Neural cell (in vitro differentiated cells): ENCODE data around the gene KCTD21. TPM values are rescaled to one million over a fixed set of nuclear protein-coding genes. Genes with fewer than 3 reads are reported as not detected.

Experiments used
- H2AFZ ChIP-seq: fragments of 200-600, 300-800 bp; sonication (generic), shearing (Covaris generic); 2 replicates; pipeline ENCODE4 v1.6.0; 2014; ENCODE audit warnings: low read depth, mild to moderate bottlenecking, antibody characterized with exemption, low read length, moderate library complexity
- H3F3A ChIP-seq: fragments of 200-600 bp; shearing (Covaris generic); 2 replicates; pipeline ENCODE4 v1.6.1; 2016; ENCODE audit warnings: mild to moderate bottlenecking, moderate library complexity, mixed read lengths, antibody characterized with exemption, low read length; ENCODE audit not compliant: insufficient read depth, poor library complexity, severe bottlenecking
- H3K27ac ChIP-seq: fragments of 200-600, 300-800 bp; sonication (generic), shearing (Covaris generic); 2 replicates; pipeline ENCODE4 v1.5.1; 2014; ENCODE audit warnings: mild to moderate bottlenecking, low read length, moderate library complexity
- H3K27me3 ChIP-seq: fragments of 300-800, 200-600 bp; sonication (generic), shearing (Covaris generic); 2 replicates; pipeline ENCODE4 v1.6.0; 2014; ENCODE audit warnings: mild to moderate bottlenecking, low read depth, low read length, moderate library complexity; ENCODE audit not compliant: insufficient read depth
- H3K36me3 ChIP-seq: fragments of 300-800, 200-600 bp; sonication (generic), shearing (Covaris generic); 2 replicates; pipeline ENCODE4 v1.5.1; 2014; ENCODE audit warnings: mild to moderate bottlenecking, antibody characterized with exemption, low read length, moderate library complexity; ENCODE audit not compliant: insufficient read depth
- H3K4me2 ChIP-seq: fragments of 300-800, 200-600 bp; sonication (generic), shearing (Covaris generic); 2 replicates; pipeline ENCODE4 v1.6.0; 2014; ENCODE audit warnings: mild to moderate bottlenecking, low read length
- H3K4me3 ChIP-seq: fragments of 300-800, 200-600 bp; sonication (generic), shearing (Covaris generic); 2 replicates; pipeline ENCODE4 v1.5.1; 2014; ENCODE audit warnings: mild to moderate bottlenecking, low read length, moderate library complexity
- H3K79me2 ChIP-seq: fragments of 200-600 bp; shearing (Covaris generic); replicated peaks from 2 replicates; pipeline ENCODE4 v1.6.0; 2014; ENCODE audit warnings: mild to moderate bottlenecking, low read length, moderate library complexity; ENCODE audit not compliant: insufficient read depth
- H3K9ac ChIP-seq: fragments of 300-800, 200-600 bp; sonication (generic), shearing (Covaris generic); 2 replicates; pipeline ENCODE4 v1.6.1; 2016; ENCODE audit warnings: mild to moderate bottlenecking, low read length, mixed read lengths
- H3K9me2 ChIP-seq: fragments of 200-600 bp; shearing (Covaris generic); 2 replicates; pipeline ENCODE4 v1.6.1; 2016; ENCODE audit warnings: mild to moderate bottlenecking, low read length, mixed read lengths; ENCODE audit not compliant: insufficient read depth
- H3K9me3 ChIP-seq: fragments of 200-600, 300-800 bp; sonication (generic), shearing (Covaris generic); 2 replicates; pipeline ENCODE4 v1.6.1; 2016; ENCODE audit warnings: mild to moderate bottlenecking, mixed run types, low read length, moderate library complexity, mixed read lengths
- H4K20me1 ChIP-seq: fragments of 200-600 bp; shearing (Covaris generic); 2 replicates; pipeline ENCODE4 v1.6.1; 2016; ENCODE audit warnings: mild to moderate bottlenecking, mixed run types; ENCODE audit not compliant: insufficient read depth
- EP300 ChIP-seq: fragments of 450-650 bp; conservative IDR thresholded peaks from 2 replicates; pipeline ENCODE4 v1.6.1; 2014; ENCODE audit warnings: antibody characterized with exemption, mild to moderate bottlenecking, moderate library complexity; ENCODE audit not compliant: poor library complexity, severe bottlenecking
- EZH2 ChIP-seq: fragments of 200-600, 300-800 bp; shearing (Covaris generic), sonication (generic); IDR thresholded peaks from 2 replicates; pipeline ENCODE4 v1.6.1; 2014; ENCODE audit warnings: antibody characterized with exemption, low read length, borderline replicate concordance, mild to moderate bottlenecking; ENCODE audit not compliant: insufficient read depth, poor library complexity, severe bottlenecking
- MXI1 ChIP-seq: fragments of 450-650 bp; conservative IDR thresholded peaks from 2 replicates; pipeline ENCODE4 v1.6.1; 2014; ENCODE audit warnings: antibody characterized with exemption, mild to moderate bottlenecking; ENCODE audit not compliant: poor library complexity, severe bottlenecking
- POLR2AphosphoS5 ChIP-seq: IDR thresholded peaks from 2 replicates; pipeline ENCODE4 v1.6.1; 2012
- RAD21 ChIP-seq: fragments of 450-650 bp; conservative IDR thresholded peaks from 2 replicates; pipeline ENCODE4 v1.6.1; 2014; ENCODE audit warnings: antibody characterized with exemption, mild to moderate bottlenecking, moderate library complexity
- SMC3 ChIP-seq: fragments of 450-650 bp; conservative IDR thresholded peaks from 2 replicates; pipeline ENCODE4 v1.6.1; 2014; ENCODE audit warnings: antibody characterized with exemption, mild to moderate bottlenecking, moderate library complexity; ENCODE audit not compliant: poor library complexity
- TAF1 ChIP-seq: IDR thresholded peaks from 2 replicates; pipeline ENCODE4 v1.6.1; 2012; ENCODE audit warnings: low read depth
- polyA plus RNA-seq: library from polyadenylated mRNA; depleted of rRNA; stranded (reverse); fragments of >200 nt; gene quantifications from 2 replicates; pipeline ENCODE4 v1.2.3, GENCODE V29; 2014
- TF ChIP-seq, protein P1 (sequence below): fragments of 450-650 bp; IDR thresholded peaks from 2 replicates; pipeline ENCODE4 v1.5.1; 2014; ENCODE audit warnings: antibody characterized with exemption, mild to moderate bottlenecking, moderate library complexity; ENCODE audit not compliant: poor library complexity, severe bottlenecking
- TF ChIP-seq, protein P2 (sequence below): IDR thresholded peaks from 2 replicates; pipeline ENCODE4 v1.6.1; 2012; ENCODE audit warnings: borderline replicate concordance

KCTD21 gene
- polyA plus RNA-seq, 1 donor from 2014 or later = 1.4 TPM

GRCh38 chr11:78226684-78227680, 38.6 kb upstream of the KCTD21 start:
- H3K27ac ChIP-seq = no peak overlapping the region
- H3K27me3 ChIP-seq = no peaks in the 10 kb centered on the region
- no peak overlapping the region for H3K4me2 ChIP-seq
- no peaks in the 10 kb centered on the region for H3K9me2 ChIP-seq
- H2AFZ ChIP-seq = no peak overlapping the region
- no peak overlapping the region for H3K4me3 ChIP-seq
- peaks cover 6% of the 10 kb centered on the region for H3K36me3 ChIP-seq
- TF ChIP-seq, protein P1, sequence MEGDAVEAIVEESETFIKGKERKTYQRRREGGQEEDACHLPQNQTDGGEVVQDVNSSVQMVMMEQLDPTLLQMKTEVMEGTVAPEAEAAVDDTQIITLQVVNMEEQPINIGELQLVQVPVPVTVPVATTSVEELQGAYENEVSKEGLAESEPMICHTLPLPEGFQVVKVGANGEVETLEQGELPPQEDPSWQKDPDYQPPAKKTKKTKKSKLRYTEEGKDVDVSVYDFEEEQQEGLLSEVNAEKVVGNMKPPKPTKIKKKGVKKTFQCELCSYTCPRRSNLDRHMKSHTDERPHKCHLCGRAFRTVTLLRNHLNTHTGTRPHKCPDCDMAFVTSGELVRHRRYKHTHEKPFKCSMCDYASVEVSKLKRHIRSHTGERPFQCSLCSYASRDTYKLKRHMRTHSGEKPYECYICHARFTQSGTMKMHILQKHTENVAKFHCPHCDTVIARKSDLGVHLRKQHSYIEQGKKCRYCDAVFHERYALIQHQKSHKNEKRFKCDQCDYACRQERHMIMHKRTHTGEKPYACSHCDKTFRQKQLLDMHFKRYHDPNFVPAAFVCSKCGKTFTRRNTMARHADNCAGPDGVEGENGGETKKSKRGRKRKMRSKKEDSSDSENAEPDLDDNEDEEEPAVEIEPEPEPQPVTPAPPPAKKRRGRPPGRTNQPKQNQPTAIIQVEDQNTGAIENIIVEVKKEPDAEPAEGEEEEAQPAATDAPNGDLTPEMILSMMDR = no peak
- TF ChIP-seq MXI1 = no peak
- H4K20me1 ChIP-seq = no peaks in the 10 kb centered on the region
- H3K9me3 ChIP-seq = no peaks in the 10 kb centered on the region
- no peaks in the 10 kb centered on the region for H3F3A ChIP-seq
- no peaks in the 10 kb centered on the region for H3K79me2 ChIP-seq
- H3K9ac ChIP-seq = no peak overlapping the region

- no peak overlapping the region for H3K27ac ChIP-seq
These were observed 36.5 kb upstream of the KCTD21 start for GRCh38 chr11:78224906-78225420.

More at GRCh38 chr11:78224906-78225420, 36.5 kb upstream of the KCTD21 start:
- no peak overlapping the region for H3K9ac ChIP-seq
- peaks cover 6% of the 10 kb centered on the region for H3K36me3 ChIP-seq
- H4K20me1 ChIP-seq = no peaks in the 10 kb centered on the region
- no peaks in the 10 kb centered on the region for H3K9me2 ChIP-seq
- no peaks in the 10 kb centered on the region for H3K27me3 ChIP-seq
- H3K4me3 ChIP-seq = no peak overlapping the region
- no peaks in the 10 kb centered on the region for H3K9me3 ChIP-seq
- H3F3A ChIP-seq = no peaks in the 10 kb centered on the region
- H3K79me2 ChIP-seq = no peaks in the 10 kb centered on the region
- H2AFZ ChIP-seq = no peak overlapping the region
- no peak overlapping the region for H3K4me2 ChIP-seq
- TF ChIP-seq RAD21 (no peak), POLR2AphosphoS5 (no peak), EP300 (no peak), TAF1 (no peak), SMC3 (no peak), EZH2 (no peak), MXI1 (no peak)
- TF ChIP-seq, protein P1 = no peak
- TF ChIP-seq, protein P2, sequence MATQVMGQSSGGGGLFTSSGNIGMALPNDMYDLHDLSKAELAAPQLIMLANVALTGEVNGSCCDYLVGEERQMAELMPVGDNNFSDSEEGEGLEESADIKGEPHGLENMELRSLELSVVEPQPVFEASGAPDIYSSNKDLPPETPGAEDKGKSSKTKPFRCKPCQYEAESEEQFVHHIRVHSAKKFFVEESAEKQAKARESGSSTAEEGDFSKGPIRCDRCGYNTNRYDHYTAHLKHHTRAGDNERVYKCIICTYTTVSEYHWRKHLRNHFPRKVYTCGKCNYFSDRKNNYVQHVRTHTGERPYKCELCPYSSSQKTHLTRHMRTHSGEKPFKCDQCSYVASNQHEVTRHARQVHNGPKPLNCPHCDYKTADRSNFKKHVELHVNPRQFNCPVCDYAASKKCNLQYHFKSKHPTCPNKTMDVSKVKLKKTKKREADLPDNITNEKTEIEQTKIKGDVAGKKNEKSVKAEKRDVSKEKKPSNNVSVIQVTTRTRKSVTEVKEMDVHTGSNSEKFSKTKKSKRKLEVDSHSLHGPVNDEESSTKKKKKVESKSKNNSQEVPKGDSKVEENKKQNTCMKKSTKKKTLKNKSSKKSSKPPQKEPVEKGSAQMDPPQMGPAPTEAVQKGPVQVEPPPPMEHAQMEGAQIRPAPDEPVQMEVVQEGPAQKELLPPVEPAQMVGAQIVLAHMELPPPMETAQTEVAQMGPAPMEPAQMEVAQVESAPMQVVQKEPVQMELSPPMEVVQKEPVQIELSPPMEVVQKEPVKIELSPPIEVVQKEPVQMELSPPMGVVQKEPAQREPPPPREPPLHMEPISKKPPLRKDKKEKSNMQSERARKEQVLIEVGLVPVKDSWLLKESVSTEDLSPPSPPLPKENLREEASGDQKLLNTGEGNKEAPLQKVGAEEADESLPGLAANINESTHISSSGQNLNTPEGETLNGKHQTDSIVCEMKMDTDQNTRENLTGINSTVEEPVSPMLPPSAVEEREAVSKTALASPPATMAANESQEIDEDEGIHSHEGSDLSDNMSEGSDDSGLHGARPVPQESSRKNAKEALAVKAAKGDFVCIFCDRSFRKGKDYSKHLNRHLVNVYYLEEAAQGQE = no peak
